ENCODE results near the gene METTL25B. TPM values are rescaled to one million over a fixed set of nuclear protein-coding genes. Genes with fewer than 3 reads are reported as not detected.

The METTL25B gene
- total and polyA plus RNA-seq, 10 of the 15 experiments (the other 5 are each of a cell fraction or from before 2014, with no cell fraction given), result 5.9 to 25.2 (median 13.5) TPM

DNA sequence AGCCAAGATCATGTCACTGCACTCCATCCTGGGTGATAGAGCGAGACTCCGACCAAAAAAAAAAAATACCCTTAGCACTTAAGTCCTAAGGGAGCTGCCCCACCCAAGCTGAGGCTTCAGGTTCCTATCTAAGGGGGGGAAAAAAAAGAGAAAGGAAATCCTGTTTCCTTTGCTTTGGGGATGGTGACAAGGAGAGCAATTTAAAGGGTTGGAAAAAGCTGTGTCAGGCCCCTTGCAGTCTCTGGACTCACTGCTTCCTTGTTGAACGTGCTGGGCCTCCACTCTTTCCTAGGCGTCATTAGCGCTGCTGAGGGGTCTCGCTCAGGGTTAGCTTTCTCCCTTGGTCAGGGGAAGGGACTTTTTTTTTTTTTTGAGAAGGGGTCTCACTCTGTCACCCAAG, 57.2 kb downstream of the METTL25B start (continued):
- TF ChIP-seq, protein P1, sequence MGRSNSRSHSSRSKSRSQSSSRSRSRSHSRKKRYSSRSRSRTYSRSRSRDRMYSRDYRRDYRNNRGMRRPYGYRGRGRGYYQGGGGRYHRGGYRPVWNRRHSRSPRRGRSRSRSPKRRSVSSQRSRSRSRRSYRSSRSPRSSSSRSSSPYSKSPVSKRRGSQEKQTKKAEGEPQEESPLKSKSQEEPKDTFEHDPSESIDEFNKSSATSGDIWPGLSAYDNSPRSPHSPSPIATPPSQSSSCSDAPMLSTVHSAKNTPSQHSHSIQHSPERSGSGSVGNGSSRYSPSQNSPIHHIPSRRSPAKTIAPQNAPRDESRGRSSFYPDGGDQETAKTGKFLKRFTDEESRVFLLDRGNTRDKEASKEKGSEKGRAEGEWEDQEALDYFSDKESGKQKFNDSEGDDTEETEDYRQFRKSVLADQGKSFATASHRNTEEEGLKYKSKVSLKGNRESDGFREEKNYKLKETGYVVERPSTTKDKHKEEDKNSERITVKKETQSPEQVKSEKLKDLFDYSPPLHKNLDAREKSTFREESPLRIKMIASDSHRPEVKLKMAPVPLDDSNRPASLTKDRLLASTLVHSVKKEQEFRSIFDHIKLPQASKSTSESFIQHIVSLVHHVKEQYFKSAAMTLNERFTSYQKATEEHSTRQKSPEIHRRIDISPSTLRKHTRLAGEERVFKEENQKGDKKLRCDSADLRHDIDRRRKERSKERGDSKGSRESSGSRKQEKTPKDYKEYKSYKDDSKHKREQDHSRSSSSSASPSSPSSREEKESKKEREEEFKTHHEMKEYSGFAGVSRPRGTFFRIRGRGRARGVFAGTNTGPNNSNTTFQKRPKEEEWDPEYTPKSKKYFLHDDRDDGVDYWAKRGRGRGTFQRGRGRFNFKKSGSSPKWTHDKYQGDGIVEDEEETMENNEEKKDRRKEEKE (IDR thresholded peaks at IDR 0.05), result no peak
- TF ChIP-seq BCL11A (IDR thresholded peaks at IDR 0.05; ENCODE audit: low read depth, low read length) (no peak), POLR2AphosphoS2 (IDR thresholded peaks at IDR 0.05; ENCODE audit: low read depth, low read length) (no peak)
- TF ChIP-seq, protein P2, sequence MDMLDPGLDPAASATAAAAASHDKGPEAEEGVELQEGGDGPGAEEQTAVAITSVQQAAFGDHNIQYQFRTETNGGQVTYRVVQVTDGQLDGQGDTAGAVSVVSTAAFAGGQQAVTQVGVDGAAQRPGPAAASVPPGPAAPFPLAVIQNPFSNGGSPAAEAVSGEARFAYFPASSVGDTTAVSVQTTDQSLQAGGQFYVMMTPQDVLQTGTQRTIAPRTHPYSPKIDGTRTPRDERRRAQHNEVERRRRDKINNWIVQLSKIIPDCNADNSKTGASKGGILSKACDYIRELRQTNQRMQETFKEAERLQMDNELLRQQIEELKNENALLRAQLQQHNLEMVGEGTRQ (IDR thresholded peaks at IDR 0.05; ENCODE audit: borderline replicate concordance, low read depth, low read length), result no peak
- TF ChIP-seq, protein P3, sequence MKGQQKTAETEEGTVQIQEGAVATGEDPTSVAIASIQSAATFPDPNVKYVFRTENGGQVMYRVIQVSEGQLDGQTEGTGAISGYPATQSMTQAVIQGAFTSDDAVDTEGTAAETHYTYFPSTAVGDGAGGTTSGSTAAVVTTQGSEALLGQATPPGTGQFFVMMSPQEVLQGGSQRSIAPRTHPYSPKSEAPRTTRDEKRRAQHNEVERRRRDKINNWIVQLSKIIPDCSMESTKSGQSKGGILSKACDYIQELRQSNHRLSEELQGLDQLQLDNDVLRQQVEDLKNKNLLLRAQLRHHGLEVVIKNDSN (IDR thresholded peaks at IDR 0.05; ENCODE audit: borderline replicate concordance, extremely low read length, insufficient read depth, low read depth, low read length), result no peak

Other genes with a start within 250 kb of the METTL25B start
Only the 7 nearest of the 18 such genes appear.
- gene BCAN, start 86.4 kb upstream of the METTL25B start, total RNA-seq (2014; rRNA removed), result 0.11 and 0.40 TPM in 2 replicates
- gene BCAN, start 86.4 kb upstream of the METTL25B start, total RNA-seq (2014; rRNA removed; fragmentation: Illumina TruSeq; extraction: Trizol), result 0.09 TPM in 1 of 2 replicates, not detected in the other
- gene BCAN, start 86.4 kb upstream of the METTL25B start, total RNA-seq (2021), result 0.18 and 0.24 TPM in 2 replicates
- 0.04 and 0.10 TPM in 2 replicates for gene BCAN, start 86.4 kb upstream of the METTL25B start, polyA plus RNA-seq (2011; rRNA removed)
- gene BCAN, start 86.4 kb upstream of the METTL25B start, polyA plus RNA-seq (2014; fragmentation: Illumina TruSeq; extraction: Trizol), result 0.12 and 0.17 TPM in 2 replicates
- gene BCAN, start 86.4 kb upstream of the METTL25B start, polyA plus RNA-seq (2014; fragmentation: Nextera tagmentation; extraction: Ambion mirVana), result under 1 TPM; 0.05 to 0.06 TPM
- gene BCAN, start 86.4 kb upstream of the METTL25B start, polyA plus RNA-seq (2014; rRNA removed), result 0.23 and 0.25 TPM in 2 replicates
- 1 to 10 TPM in 1 of 2 experiments, under 1 TPM in 1; 0.75 to 1.3 TPM for gene BCAN, start 86.4 kb upstream of the METTL25B start, polyA plus RNA-seq (2016; fragmentation: Nextera tagmentation; extraction: Ambion mirVana)
- under 0.01 and 0.05 TPM in 2 replicates for gene NES, start 51.1 kb upstream of the METTL25B start, total RNA-seq (2014; rRNA removed)
- under 0.01 and 0.05 TPM in 2 replicates for gene NES, start 51.1 kb upstream of the METTL25B start, total RNA-seq (2014; rRNA removed; fragmentation: Illumina TruSeq; extraction: Trizol)
- gene NES, start 51.1 kb upstream of the METTL25B start, total RNA-seq (2021), result 0.15 and 0.21 TPM in 2 replicates
- gene NES, start 51.1 kb upstream of the METTL25B start, polyA plus RNA-seq (2011; rRNA removed), result not detected in 2 replicates
- gene NES, start 51.1 kb upstream of the METTL25B start, polyA plus RNA-seq (2014; fragmentation: Illumina TruSeq; extraction: Trizol), result 0.01 TPM in 1 of 2 replicates, not detected in the other
- gene NES, start 51.1 kb upstream of the METTL25B start, polyA plus RNA-seq (2014; fragmentation: Nextera tagmentation; extraction: Ambion mirVana), result not detected
- gene NES, start 51.1 kb upstream of the METTL25B start, polyA plus RNA-seq (2014; rRNA removed), result 0.01 and 0.04 TPM in 2 replicates
- gene NES, start 51.1 kb upstream of the METTL25B start, polyA plus RNA-seq (2016; fragmentation: Nextera tagmentation; extraction: Ambion mirVana), result under 1 TPM in 1 of 2 experiments, not detected in 1; 0.03 TPM
- 0.56 TPM in 1 of 2 replicates, not detected in the other for gene CRABP2, start 22.9 kb upstream of the METTL25B start, total RNA-seq (2014; rRNA removed)
- 0.40 and 0.83 TPM in 2 replicates for gene CRABP2, start 22.9 kb upstream of the METTL25B start, total RNA-seq (2014; rRNA removed; fragmentation: Illumina TruSeq; extraction: Trizol)
- gene CRABP2, start 22.9 kb upstream of the METTL25B start, total RNA-seq (2021), result 1.2 and 1.3 TPM in 2 replicates
- gene CRABP2, start 22.9 kb upstream of the METTL25B start, polyA plus RNA-seq (2011; rRNA removed), result 0.22 TPM in 1 of 2 replicates, not detected in the other
- gene CRABP2, start 22.9 kb upstream of the METTL25B start, polyA plus RNA-seq (2014; fragmentation: Illumina TruSeq; extraction: Trizol), result 1.1 and 3.6 TPM in 2 replicates
- gene CRABP2, start 22.9 kb upstream of the METTL25B start, polyA plus RNA-seq (2014; fragmentation: Nextera tagmentation; extraction: Ambion mirVana), result under 1 TPM; 0.21 to 0.31 TPM
- gene CRABP2, start 22.9 kb upstream of the METTL25B start, polyA plus RNA-seq (2014; rRNA removed), result 0.41 and 1.0 TPM in 2 replicates
- under 1 TPM; 0.25 to 0.42 TPM for gene CRABP2, start 22.9 kb upstream of the METTL25B start, polyA plus RNA-seq (2016; fragmentation: Nextera tagmentation; extraction: Ambion mirVana)
- gene ISG20L2, start 297 bp downstream of the METTL25B start, total RNA-seq (2014; rRNA removed), result 42.1 and 44.8 TPM in 2 replicates
- gene ISG20L2, start 297 bp downstream of the METTL25B start, total RNA-seq (2014; rRNA removed; fragmentation: Illumina TruSeq; extraction: Trizol), result 49.2 and 55.7 TPM in 2 replicates
- 40.0 and 48.3 TPM in 2 replicates for gene ISG20L2, start 297 bp downstream of the METTL25B start, total RNA-seq (2021)
- 43.9 and 55.3 TPM in 2 replicates for gene ISG20L2, start 297 bp downstream of the METTL25B start, polyA plus RNA-seq (2011; rRNA removed)
- 111 and 112 TPM in 2 replicates for gene ISG20L2, start 297 bp downstream of the METTL25B start, polyA plus RNA-seq (2014; fragmentation: Illumina TruSeq; extraction: Trizol)
- gene ISG20L2, start 297 bp downstream of the METTL25B start, polyA plus RNA-seq (2014; fragmentation: Nextera tagmentation; extraction: Ambion mirVana), result 10 to 100 TPM; 16.4 to 26.1 TPM
- 49.2 and 56.2 TPM in 2 replicates for gene ISG20L2, start 297 bp downstream of the METTL25B start, polyA plus RNA-seq (2014; rRNA removed)
- 10 to 100 TPM; 45.5 to 47.7 TPM for gene ISG20L2, start 297 bp downstream of the METTL25B start, polyA plus RNA-seq (2016; fragmentation: Nextera tagmentation; extraction: Ambion mirVana)
- 131 and 135 TPM in 2 replicates for gene MRPL24, start 12.6 kb downstream of the METTL25B start, total RNA-seq (2014; rRNA removed)
- gene MRPL24, start 12.6 kb downstream of the METTL25B start, total RNA-seq (2014; rRNA removed; fragmentation: Illumina TruSeq; extraction: Trizol), result 119 and 120 TPM in 2 replicates
- 87.4 and 104 TPM in 2 replicates for gene MRPL24, start 12.6 kb downstream of the METTL25B start, total RNA-seq (2021)
- 84.8 and 98.9 TPM in 2 replicates for gene MRPL24, start 12.6 kb downstream of the METTL25B start, polyA plus RNA-seq (2011; rRNA removed)
- 172 and 173 TPM in 2 replicates for gene MRPL24, start 12.6 kb downstream of the METTL25B start, polyA plus RNA-seq (2014; fragmentation: Illumina TruSeq; extraction: Trizol)
- 100 to 1,000 TPM; 245 to 269 TPM for gene MRPL24, start 12.6 kb downstream of the METTL25B start, polyA plus RNA-seq (2014; fragmentation: Nextera tagmentation; extraction: Ambion mirVana)
- gene MRPL24, start 12.6 kb downstream of the METTL25B start, polyA plus RNA-seq (2014; rRNA removed), result 154 and 180 TPM in 2 replicates
- 100 to 1,000 TPM; 132 to 136 TPM for gene MRPL24, start 12.6 kb downstream of the METTL25B start, polyA plus RNA-seq (2016; fragmentation: Nextera tagmentation; extraction: Ambion mirVana)
- gene HDGF, start 23.2 kb downstream of the METTL25B start, total RNA-seq (2014; rRNA removed), result 237 and 258 TPM in 2 replicates
- gene HDGF, start 23.2 kb downstream of the METTL25B start, total RNA-seq (2014; rRNA removed; fragmentation: Illumina TruSeq; extraction: Trizol), result 267 and 277 TPM in 2 replicates
- gene HDGF, start 23.2 kb downstream of the METTL25B start, total RNA-seq (2021), result 261 and 271 TPM in 2 replicates
- gene HDGF, start 23.2 kb downstream of the METTL25B start, polyA plus RNA-seq (2011; rRNA removed), result 200 and 203 TPM in 2 replicates
- 372 and 388 TPM in 2 replicates for gene HDGF, start 23.2 kb downstream of the METTL25B start, polyA plus RNA-seq (2014; fragmentation: Illumina TruSeq; extraction: Trizol)
- 10 to 100 TPM; 28.3 to 65.9 TPM for gene HDGF, start 23.2 kb downstream of the METTL25B start, polyA plus RNA-seq (2014; fragmentation: Nextera tagmentation; extraction: Ambion mirVana)
- 217 and 223 TPM in 2 replicates for gene HDGF, start 23.2 kb downstream of the METTL25B start, polyA plus RNA-seq (2014; rRNA removed)
- 10 to 100 TPM; 45.1 to 81.9 TPM for gene HDGF, start 23.2 kb downstream of the METTL25B start, polyA plus RNA-seq (2016; fragmentation: Nextera tagmentation; extraction: Ambion mirVana)
- gene PRCC, start 39.1 kb downstream of the METTL25B start, total RNA-seq (2014; rRNA removed), result 79.6 and 92.2 TPM in 2 replicates
- gene PRCC, start 39.1 kb downstream of the METTL25B start, total RNA-seq (2014; rRNA removed; fragmentation: Illumina TruSeq; extraction: Trizol), result 34.0 and 36.0 TPM in 2 replicates
- gene PRCC, start 39.1 kb downstream of the METTL25B start, total RNA-seq (2021), result 78.3 and 87.5 TPM in 2 replicates
- 29.2 and 52.8 TPM in 2 replicates for gene PRCC, start 39.1 kb downstream of the METTL25B start, polyA plus RNA-seq (2011; rRNA removed)
- gene PRCC, start 39.1 kb downstream of the METTL25B start, polyA plus RNA-seq (2014; fragmentation: Illumina TruSeq; extraction: Trizol), result 121 and 132 TPM in 2 replicates
- gene PRCC, start 39.1 kb downstream of the METTL25B start, polyA plus RNA-seq (2014; fragmentation: Nextera tagmentation; extraction: Ambion mirVana), result 10 to 100 TPM; 23.8 to 30.1 TPM
- 52.6 and 56.6 TPM in 2 replicates for gene PRCC, start 39.1 kb downstream of the METTL25B start, polyA plus RNA-seq (2014; rRNA removed)
- 10 to 100 TPM; 73.5 to 77.2 TPM for gene PRCC, start 39.1 kb downstream of the METTL25B start, polyA plus RNA-seq (2016; fragmentation: Nextera tagmentation; extraction: Ambion mirVana)

Data from GM12878 (cell line).